Inferior parietal cortex (tissue), 1 donor: ENCODE measurements around the gene SLC6A8.

Experiments used
- DNase-seq: peaks from one replicate; pipeline ENCODE4 v3.0.0-alpha.2; 2016; ENCODE audit errors: extremely low spot score

SLC6A8 gene

GRCh38 chrX:153687121-153688039 is at the start of gene SLC6A8:
SLC6A8 (plus strand) TSS chrX:153687926; CDS start chrX:153688575, 649 bp downstream.
- DNase-seq = peak; percentile 53

GRCh38 chrX:153638041-153638371 is 49.7 kb upstream of the SLC6A8 start:
- no peak for DNase-seq

GRCh38 chrX:153638436-153639176 is 49.1 kb upstream of the SLC6A8 start:
- no peak for DNase-seq

- DNase-seq = no peak
These were observed 48.3 kb upstream of the SLC6A8 start for GRCh38 chrX:153639177-153640044.

- DNase-seq = no peak
These were observed 47.6 kb upstream of the SLC6A8 start for GRCh38 chrX:153640045-153640686.

GRCh38 chrX:153640736-153641575 is 46.8 kb upstream of the SLC6A8 start:
- DNase-seq = no peak

GRCh38 chrX:153641627-153642026 is 46.1 kb upstream of the SLC6A8 start:
- no peak for DNase-seq

GRCh38 chrX:153642051-153642654 is 45.6 kb upstream of the SLC6A8 start:
- no peak for DNase-seq

- no peak for DNase-seq
These were observed 44.9 kb upstream of the SLC6A8 start for GRCh38 chrX:153642655-153643430.

GRCh38 chrX:153643431-153644351 is 44.0 kb upstream of the SLC6A8 start:
- DNase-seq = no peak

- DNase-seq = no peak
These were observed 43.2 kb upstream of the SLC6A8 start for GRCh38 chrX:153644356-153645125.

- no peak for DNase-seq
These were observed 42.6 kb upstream of the SLC6A8 start for GRCh38 chrX:153645151-153645550.

GRCh38 chrX:153645921-153646488 is 41.7 kb upstream of the SLC6A8 start:
- DNase-seq = no peak

- no peak for DNase-seq
These were observed 40.9 kb upstream of the SLC6A8 start, which contains the start of gene DUSP9 for GRCh38 chrX:153646620-153647373. DUSP9 (plus strand) TSS chrX:153647203; CDS start chrX:153647954, 751 bp downstream.

GRCh38 chrX:153647461-153648357 is 40.0 kb upstream of the SLC6A8 start:
- DNase-seq = no peak
